Inferior parietal cortex (tissue), 1 donor: ENCODE data around the gene ELK4.

ENCODE experiments used
- DNase-seq: peaks from one replicate; pipeline ENCODE4 v3.0.0-alpha.2; 2016; ENCODE audit errors: extremely low spot score

ELK4 gene

GRCh38 chr1:205582046-205582445 lies 49.8 kb downstream of the ELK4 start:
- DNase-seq: no peak

DNA sequence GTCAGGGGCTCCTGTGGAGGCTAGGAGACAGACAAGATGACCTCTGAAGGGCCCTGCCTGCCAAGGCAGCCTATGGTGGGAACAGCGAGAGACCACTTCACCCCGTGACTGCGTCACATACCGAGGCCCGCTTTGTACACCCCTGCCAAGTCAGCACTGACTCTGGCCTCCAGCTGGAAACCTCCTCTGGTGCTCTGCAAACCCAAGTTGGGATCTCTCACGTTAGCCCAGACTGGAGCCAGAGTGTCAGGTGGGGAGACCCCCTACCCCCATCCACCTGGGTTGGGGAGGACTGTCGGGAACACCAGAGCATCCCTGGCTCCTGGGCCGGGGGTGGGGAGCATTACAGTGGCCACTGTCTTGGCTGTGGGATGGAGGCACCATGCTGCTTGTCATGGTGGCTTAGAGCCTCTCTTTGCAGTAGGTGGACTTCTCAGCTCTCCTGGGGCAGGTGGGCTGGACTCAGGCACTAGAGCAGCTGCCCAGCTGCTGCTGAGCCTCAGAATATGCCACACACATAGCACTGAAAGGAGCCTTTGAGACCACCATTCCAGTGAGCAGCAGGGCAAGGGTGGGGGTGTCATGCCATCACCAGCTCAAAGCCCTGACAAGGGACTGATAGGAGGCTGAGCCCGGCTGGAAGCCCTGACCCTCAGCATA lies 50.4 kb downstream of the ELK4 start:
- DNase-seq: no peak

- no peak for DNase-seq
Measured at GRCh38 chr1:205580923-205581180, 51.0 kb downstream of the ELK4 start.

- DNase-seq: no peak
Measured at GRCh38 chr1:205580140-205580922, 51.5 kb downstream of the ELK4 start.

GRCh38 chr1:205579711-205580110 lies 52.1 kb downstream of the ELK4 start:
- no peak for DNase-seq

DNA sequence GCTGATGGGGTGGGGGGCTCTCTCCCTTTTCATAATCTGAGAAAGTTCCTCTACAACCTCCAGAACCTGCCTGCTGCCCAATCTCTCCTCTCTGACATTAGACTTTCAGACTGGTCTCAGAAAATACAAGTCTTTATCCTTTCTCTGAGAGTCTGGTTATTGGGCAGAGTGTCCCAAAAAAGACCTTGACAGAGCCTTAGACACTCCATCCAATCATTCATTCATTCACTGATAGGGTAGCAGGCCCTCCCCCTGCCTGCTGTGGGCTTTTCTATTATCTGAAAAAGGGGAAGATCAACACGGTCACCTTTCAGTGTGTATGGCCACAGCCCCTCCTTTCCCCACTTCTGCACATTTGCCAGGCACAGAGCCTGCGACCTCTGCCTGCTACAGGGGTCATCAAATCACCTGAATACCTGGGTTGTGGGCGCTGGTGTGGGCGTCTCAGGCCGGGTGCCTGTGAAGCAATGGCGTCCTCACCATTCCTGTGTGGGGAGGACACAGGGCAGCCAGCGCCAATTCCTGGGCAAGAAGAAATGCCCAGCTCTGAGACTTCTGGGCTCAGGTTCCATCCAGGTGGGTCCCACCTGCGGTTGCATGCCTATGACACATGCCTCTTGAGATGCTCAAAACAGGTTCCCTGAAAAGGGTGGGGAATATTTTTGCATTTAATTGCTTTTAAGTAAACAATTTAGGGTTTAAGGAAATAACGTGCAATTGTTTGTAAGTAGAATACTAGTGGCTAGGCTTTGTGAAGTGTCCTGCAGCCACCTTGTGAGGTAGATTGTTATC lies 52.8 kb downstream of the ELK4 start:
- no peak for DNase-seq

GRCh38 chr1:205577874-205578658 lies 53.7 kb downstream of the ELK4 start:
- DNase-seq: no peak

GRCh38 chr1:205576805-205577761 lies 54.7 kb downstream of the ELK4 start:
- no peak for DNase-seq

- DNase-seq: no peak
Measured at GRCh38 chr1:205576011-205576410, 55.8 kb downstream of the ELK4 start.

DNA sequence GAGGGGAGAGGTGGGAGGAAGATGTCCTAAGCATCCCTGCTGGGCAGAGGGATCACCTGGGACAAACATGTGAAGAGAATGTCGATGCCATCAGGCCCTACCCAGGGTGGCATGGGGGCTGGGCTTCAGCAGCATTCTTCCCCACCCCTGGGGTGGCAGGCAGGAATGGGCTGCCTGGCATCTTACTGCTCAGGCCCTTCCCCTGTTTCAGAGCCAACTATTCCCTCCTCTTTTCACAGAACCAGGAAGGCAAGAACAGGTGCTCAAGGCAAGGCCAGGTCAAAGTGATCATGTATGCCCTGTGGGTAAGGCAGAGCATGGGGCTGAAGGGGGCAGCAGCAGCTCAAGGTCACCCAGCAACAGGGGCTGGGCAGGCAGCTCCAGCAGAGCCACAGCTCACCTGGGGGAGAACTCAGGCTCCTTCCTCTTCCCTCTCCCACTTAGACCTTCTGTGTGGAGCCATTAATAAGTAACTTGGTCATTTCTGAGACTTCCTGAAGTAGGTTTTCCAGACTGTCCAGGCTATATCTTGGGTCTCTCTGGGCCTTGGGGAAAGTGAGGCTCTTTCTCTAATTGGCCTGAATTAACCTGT lies 56.4 kb downstream of the ELK4 start:
- no peak for DNase-seq

DNA sequence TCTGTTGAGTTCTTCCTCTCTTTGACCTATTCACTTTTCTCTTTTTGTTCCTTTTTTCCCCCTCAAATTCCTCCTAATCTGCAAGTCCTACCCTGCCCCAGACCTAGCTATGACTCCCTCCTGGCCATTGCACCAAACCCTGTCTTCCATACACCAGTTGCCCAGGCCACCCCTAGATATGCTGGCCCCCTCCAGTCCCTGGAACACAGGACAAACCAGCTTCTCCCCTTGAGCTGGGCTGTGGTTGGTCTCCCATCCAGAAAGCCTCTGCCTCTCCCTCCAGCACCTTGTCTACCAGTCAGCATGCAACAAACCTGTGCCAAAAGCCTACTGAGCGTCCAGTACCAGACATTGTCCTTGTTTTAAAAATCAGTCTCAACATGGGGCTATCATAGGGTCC lies 59.4 kb downstream of the ELK4 start:
- no peak for DNase-seq

DNA sequence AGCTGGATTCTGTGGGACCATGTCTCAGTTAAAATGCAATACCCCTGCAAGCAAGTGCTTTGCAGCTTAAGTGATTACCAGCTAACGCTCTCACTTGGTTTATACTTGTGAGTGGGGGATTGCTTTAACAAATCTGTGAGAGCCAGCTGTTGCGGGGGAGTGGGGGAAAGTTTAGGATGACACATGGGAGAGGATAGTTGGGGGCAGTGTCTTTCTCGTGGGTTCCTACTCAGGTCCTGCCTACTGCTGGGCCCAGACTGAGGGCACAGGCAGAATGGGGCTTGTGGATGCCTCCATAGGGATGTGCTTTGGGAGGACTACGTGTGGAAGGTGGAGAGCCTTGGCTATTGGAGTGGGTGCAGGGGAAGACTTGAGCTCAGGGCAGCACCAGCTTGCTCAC lies 60.1 kb downstream of the ELK4 start:
- no peak for DNase-seq

DNA sequence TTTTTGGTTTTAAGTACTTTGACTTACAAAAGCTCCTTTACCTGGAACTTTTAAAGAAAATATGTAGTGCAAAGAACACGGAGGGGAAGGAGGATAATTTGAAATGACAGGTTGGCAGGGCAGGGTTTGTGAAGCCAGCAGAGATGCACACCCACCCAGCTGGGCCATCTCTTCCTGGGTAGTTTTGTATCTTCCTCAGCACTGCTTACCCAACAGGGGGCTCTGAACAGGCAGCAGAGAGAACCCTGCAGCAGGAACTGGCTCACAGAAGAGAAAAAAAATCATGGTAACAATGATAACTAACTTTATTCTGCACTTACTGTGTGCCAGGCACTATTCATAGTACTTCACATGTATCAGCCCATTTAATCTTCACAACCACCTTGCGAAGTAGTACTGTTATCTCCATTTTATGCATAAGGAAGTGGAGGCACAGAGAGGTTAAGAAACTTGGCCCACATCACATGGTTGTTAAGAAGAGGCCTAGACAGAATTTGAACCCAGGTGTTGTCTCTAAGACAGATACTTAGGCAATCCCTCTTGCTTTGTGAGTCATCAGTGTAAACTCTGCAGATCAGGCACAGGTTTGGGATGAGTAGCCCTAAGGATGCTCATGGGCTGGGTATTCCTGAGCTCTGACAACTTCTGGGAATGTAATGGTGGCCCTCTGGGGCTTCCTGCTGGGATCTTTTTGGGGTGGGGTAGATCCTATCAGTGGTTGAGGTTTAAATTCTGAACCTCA lies 60.8 kb downstream of the ELK4 start:
- no peak for DNase-seq

DNA sequence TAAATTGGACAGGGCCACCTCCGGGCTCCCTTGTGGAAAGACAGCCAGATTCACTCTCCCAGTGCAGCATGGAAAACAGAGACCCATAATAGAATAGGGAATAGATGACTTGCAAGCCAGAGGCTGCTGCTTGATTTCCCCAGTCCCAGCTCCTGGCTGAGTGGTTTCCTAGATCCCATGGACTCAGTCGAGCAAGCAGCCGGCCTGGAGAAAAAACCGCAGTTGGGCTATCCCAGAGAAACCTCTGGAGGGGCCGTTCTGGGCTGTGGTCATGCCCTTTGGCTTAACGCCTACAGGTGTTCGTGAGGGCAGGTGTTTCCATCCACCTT lies 61.7 kb downstream of the ELK4 start:
- DNase-seq: no peak

- DNase-seq: no peak
Measured at GRCh38 chr1:205569411-205570172, 62.2 kb downstream of the ELK4 start.

GRCh38 chr1:205568469-205569361 lies 63.1 kb downstream of the ELK4 start:
- no peak for DNase-seq

DNA sequence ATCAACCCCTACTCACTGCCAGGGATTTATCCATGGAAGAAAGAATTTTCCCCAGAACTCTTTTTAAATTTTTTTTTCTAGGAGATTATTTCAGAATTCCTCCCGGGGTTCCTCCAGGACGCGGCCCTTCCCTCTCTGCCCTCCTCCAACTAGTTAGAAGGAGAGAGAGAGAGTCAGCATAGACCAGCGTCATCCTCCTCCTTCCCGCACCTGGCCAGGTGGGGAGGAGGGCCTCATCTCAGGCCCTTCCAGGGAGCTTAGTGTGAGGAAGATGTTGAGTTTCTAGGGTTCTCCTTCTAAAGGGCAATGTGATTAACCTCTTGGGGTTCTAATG lies 63.7 kb downstream of the ELK4 start:
- no peak for DNase-seq

DNA sequence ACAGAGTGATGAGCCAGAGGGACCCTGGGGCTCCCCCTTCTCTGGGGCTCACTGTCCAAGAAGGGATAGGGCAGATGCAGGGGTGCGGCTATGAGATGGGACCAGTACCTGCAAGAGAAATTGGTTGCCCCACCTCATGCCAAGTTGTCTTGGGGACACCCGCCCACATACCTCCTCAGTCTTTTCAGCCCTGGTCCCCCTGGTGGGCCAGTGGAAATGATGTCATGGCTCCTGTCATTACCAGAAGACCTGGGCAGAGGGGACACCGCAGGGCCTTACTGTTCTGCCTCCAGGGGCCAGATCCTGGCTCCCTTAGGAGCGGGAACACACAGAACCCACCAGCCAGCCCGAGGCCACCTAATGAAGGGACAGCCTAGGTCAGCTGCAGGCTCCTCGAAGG lies 64.1 kb downstream of the ELK4 start:
- DNase-seq: no peak
